GM19328 (cell line): ENCODE measurements around the gene PPP2R5E.

Source experiments
- ATAC-seq: cut with Tn5 transposase; IDR thresholded peaks from one replicate; pipeline ENCODE4 v1.9.1; 2021; ENCODE audit warnings: mild to moderate bottlenecking, moderate library complexity; ENCODE audit not compliant: unreplicated experiment

The PPP2R5E gene

DNA sequence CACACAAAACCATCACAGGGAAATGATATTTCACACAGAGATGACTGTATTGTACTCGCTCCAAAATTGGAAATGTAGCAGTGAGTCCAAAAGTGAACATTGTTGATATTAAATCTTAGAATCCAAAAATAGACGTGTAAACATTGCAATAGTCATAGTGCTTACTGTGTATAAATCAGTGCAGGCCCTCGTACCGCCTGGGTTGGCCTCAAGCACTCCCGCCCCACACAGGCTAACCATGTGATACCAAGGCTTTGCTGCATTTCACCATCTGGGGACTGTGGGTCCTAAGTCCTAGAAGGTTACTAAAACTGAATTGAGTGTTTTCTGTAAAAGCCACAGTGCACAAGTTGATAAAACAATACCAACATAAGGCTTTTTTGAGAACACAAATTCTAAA lies 107.3 kb downstream of the PPP2R5E start:
- no peak for ATAC-seq

DNA sequence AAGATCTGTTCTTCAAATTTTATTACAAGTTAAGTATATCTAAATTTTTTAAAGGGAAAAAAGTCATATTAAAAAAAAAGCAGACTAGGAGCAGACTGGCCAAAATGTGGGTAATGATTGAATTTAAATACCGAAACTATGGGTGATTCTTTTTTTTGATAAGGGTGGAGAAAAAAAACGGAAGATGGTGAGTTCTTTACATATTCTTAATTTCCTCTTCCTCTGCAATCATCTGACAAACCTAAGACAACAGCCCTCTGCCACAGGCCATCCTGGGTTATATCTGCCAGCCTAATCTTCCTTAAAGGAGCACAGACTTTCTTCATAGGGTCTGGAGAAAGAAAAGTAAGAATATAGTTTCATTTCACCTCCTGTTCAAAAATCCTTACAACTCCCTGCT lies 108.0 kb downstream of the PPP2R5E start:
- no peak for ATAC-seq

- ATAC-seq = no peak
Observed at GRCh38 chr14:63432888-63433552, 110.2 kb downstream of the PPP2R5E start.

DNA sequence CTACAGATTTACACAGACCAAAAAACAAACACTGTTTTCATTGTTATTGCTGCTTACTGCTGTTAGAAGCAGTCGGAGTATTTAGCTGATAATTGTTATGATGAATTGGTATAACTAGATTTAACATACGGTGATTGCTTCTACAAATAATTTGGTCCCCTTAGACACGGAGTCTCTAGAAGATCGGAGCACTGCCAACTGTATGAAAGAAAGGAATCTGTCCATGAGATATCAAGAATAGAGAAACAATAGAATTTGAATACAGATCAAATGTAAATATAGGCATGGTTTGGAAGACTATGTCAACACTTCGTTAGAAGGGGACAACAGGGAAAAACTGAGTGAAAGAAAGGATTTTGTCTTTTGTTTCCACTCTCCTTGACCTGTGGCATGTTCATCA lies 110.9 kb downstream of the PPP2R5E start:
- ATAC-seq = no peak

GRCh38 chr14:63431466-63431865 lies 111.7 kb downstream of the PPP2R5E start:
- no peak for ATAC-seq

DNA sequence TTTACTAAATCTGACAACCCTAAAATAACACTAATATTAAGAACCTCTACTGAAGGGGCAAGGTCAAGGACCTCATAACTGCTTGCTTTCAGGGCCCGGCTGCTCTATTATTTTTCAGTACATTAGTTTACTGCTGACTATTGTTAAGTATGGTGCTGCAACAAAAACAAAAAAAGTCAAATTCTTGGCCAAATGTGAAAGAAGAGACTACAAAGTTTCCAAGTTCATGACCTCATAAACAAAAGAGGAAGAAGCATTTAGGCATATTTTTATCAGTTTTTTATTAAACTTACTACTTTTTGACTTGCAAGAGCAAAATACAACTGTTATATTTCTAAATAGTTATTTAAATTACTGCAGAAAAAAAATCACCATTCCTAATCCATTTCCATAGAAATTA lies 114.7 kb downstream of the PPP2R5E start:
- ATAC-seq = no peak

DNA sequence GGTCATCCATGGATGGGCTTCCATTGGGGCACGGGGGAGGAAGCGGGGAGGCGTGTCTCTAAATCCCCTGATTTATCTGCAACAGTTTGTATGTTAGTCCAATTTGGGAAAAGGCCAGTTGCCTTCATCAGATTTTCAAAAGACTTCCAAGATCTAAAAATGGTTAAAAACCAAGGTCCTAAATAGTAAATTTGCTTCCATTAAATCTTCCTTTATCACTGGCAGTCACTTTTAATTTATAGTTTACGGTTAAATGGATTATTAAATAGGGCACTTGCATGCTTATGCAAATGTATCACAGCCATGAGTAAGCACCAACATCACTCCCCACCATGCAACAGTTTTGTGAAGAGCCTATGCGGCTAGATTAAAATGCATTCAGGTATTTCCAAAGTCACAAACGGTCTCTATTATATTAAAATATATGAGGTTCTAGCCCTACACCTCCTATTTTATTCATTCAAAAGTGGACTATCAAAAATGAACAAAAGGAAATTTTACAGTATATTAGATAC lies 116.3 kb downstream of the PPP2R5E start:
- ATAC-seq = no peak

DNA sequence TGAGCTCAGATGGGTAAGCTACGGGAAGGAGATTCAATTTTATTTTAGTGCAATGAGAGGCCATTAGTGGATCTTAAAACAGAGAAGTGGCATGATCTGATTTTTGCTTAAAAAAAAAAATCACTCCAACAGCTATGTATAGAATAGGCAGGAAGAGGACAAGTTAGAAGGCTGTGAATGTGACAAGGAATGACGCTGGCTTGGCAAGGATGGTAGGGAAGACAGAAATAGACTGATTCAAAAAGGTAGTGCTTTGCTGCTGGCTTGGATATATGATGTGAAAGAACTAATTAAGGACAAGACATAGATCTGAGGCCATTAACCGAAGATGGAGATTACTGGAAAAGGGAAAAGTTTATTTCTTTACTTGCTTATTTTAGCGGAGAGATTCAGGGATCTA lies 119.3 kb downstream of the PPP2R5E start:
- ATAC-seq = no peak

DNA sequence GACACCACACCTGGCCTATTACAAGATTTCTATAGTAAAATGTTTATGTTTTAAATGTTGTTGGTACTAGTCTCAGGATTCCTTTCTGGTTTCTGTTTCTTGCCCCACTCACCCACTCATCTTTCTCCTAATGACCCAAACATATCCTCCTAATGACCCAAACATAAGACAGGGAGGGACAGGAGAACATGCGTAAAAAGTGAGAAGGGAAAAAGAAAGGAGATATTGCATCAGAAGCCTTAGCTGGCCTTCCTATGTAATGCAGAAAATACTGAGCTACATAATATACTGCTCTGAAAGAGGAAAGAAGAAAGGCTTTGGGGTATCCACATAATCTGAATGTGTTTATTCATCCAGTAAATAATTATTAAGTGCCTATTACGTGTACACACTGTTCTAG lies 119.8 kb downstream of the PPP2R5E start:
- no peak for ATAC-seq

GRCh38 chr14:63421919-63422318 lies 121.3 kb downstream of the PPP2R5E start:
- ATAC-seq = no peak

GRCh38 chr14:63421226-63421625 lies 122.0 kb downstream of the PPP2R5E start:
- ATAC-seq = no peak

DNA sequence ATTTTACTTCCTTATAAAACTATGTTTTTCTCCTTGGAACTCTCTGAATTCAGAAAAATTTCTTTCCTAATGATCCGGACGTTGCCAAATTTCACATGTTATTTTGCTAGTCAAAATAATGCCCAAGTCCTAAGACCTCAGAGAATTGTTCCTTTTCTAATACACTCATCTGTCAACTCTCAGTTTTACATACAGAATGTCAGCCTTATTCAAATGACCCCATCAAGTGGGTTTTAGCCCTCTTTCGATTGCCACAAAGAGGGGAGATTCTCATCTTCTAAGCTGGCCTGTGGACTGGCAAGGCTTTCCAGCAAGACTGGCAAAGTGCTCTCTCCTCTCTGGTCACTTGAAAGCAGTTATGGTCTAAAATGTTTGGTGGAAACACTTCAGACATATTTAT lies 125.2 kb downstream of the PPP2R5E start:
- no peak for ATAC-seq

DNA sequence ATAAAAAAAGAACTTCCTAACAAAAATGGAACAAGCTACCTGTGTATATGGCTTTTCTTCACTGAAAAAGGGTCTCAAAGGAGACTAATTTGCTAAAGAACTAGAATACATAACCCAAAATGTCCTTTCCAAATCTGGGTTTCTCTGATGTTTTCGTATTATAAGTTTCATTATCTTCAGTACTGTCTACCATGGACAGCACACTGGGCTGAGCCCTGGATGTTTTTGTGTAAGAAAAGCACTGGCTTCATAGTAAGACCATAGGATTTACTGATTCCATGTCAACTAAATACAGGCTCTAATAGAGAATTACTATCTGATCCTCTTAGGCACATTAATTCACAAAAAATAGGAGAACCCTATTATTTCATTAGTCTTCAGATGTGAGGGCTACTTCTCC lies 130.2 kb downstream of the PPP2R5E start:
- no peak for ATAC-seq

DNA sequence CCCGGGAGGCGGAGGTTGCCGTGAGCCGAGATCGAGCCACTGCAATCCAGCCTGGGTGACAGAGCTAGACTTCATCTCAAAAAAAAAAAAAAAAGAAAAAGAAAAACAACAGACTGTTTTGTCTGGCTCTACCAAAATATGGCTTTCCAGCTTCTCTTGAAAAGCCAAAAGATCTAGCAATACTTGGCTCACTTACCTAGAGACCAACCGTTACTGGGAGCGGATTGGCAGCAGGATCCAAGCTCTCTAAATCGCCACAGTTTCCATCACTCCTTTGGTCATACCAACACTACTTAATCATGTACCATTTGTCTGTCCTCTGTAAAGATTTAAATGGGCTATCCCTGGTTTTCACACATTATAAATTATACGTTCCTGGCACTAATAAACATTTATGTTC lies 136.8 kb downstream of the PPP2R5E start:
- ATAC-seq = no peak

DNA sequence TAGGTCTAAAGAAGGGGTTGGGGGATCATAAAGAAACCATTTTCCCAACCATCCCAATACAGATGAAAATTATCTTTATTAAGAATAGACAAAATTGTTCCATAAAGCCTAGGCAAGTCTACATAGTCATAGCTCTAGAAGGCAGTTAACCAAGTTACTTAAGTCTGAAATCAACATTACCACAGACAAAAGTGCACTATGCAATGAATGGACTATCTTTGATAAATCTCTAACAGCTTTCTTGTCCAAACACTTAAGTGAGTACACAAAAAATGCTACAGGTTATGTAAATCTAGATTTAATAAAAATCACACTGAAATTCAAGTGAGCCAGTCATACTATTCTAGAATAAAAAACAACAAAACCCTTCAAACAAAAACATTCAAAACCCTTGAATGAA lies 137.5 kb downstream of the PPP2R5E start:
- no peak for ATAC-seq

DNA sequence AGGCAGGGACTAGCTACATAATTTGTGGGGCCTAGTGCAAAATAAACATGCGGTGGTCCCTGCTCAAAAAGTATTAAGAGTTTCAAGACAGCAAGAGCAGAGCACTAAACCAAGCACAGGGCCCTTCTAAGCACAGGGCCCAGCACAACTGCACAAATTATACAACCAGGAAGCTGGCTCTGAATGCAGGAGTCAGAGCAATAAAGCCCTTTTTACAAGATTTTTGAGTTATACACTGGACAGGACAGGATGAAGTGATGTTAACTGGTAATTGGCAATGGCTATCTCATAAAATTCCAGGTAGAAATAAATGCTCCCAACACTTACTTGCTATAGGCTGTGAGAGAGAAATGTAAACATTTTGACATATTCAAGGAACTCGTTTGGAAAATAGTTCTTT lies 138.3 kb downstream of the PPP2R5E start:
- ATAC-seq = no peak

DNA sequence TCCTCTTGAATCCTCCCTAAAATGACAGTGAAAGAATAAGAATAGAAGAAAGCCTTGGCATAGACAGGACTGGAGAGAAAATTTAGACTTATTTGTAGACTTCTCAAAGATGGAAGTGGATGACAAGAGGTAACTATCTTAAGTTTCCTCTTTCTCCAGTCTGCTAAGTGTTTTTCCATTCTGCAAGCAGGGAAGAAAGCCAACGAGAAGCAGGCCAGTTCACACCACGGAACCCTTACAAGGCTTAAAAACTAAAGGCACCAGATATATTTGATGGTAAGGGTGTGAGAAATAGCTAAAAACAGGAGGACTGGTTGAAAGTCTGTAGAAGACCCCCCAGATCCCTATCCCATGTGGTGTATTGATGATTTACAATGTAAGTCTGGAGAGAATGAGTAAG lies 141.5 kb downstream of the PPP2R5E start:
- no peak for ATAC-seq

DNA sequence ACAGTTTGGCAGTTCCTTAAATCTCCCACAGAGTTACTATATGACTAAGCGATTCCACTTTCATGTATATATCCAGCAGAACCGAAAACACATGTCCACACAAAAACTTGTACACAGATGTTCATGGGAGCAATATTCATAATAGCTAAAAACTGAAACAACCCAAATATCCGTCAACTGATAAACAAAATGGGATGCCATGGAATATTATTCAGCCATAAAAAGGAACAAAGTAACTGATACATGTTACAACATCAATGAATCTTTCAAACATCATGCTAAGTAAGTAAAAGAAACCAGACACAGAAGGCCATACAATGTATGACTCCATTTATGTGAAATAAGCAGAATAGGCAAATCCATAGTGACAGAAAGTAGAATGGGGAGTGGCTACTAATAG lies 144.2 kb downstream of the PPP2R5E start:
- ATAC-seq = no peak

DNA sequence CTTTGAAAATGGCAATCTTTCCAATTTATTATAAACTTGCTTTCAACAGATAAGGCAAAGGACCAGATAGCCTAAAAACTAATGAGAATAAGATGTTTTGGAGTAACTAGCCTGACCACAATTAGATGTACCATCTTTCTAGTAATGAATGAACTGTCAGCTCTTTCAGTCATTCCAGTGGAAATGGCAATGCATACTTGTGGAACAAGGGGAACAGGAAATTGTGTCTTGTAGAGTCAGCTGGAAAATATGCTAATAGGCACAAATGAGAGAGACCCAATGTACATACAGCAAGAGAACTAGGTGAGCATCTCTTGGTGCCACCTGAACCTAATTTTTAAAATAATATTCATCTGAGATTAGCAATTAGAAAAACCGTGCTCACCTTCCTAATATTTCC lies 148.3 kb downstream of the PPP2R5E start:
- no peak for ATAC-seq

- no peak for ATAC-seq
Observed at GRCh38 chr14:63394432-63394831, 148.7 kb downstream of the PPP2R5E start.

- no peak for ATAC-seq
Observed at GRCh38 chr14:63393012-63393411, 150.2 kb downstream of the PPP2R5E start.

DNA sequence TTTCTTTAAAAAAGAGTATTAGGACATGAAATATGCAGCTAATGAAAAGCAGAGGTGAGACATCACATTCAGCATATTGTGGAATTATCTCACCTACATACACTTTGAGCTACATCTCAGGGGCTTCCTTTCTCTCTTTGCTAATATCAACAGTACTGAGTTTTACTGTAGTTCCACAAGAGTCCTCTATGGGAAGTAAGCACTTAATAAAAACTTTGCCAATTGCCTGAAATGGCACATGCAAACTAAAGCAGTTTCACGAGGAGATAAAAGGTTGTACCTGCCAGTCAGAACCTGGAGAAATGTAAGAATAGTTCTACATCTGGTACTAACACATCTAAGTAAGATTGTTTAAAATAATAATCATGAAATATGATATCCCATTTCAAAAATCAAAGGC lies 150.9 kb downstream of the PPP2R5E start:
- ATAC-seq = no peak

GRCh38 chr14:63388766-63389431 lies 154.3 kb downstream of the PPP2R5E start:
- ATAC-seq = peak; percentile 82
